Measurements from ENCODE around the gene ZC3H13.

The ZC3H13 gene
- long read RNA-seq, partial matches to known transcripts: 85 of 104 reads
- long read RNA-seq, other reads (novel, unspliced or antisense): 19 of 104 reads

- peak; percentile 89 to 98 for DNase-seq (ENCODE audit: low read depth in 1 of 2, low spot score in 1 of 2)
- H3K27me3 ChIP-seq (ENCODE audit: insufficient read depth, poor library complexity, severe bottlenecking): no peaks in the 10 kb centered on the region
- peak within 1 kb of the TSS; percentile 88 for H3K27ac ChIP-seq (replicated peaks)
- TF ChIP-seq GABPA (IDR thresholded peaks at IDR 0.05; ENCODE audit: low read depth) (peak; percentile 91), CTCF (IDR thresholded peaks at IDR 0.05; ENCODE audit: insufficient read depth, low read length) (no peak), REST (IDR thresholded peaks at IDR 0.05; ENCODE audit: insufficient replicate concordance, low read depth) (peak; percentile 70), POLR2AphosphoS5 (IDR thresholded peaks at IDR 0.05; ENCODE audit: low read depth) (peak; percentile 87), SPI1 (IDR thresholded peaks at IDR 0.05; ENCODE audit: borderline replicate concordance, low read depth) (peak; percentile 55; the same call in 1 of the 2 replicates)
- peak within 1 kb of the TSS; percentile 69 for H3K4me3 ChIP-seq (replicated peaks; ENCODE audit: insufficient read depth, low read length)
Observed at GRCh38 chr13:46052319-46053161, at the start of gene ZC3H13. Gene ZC3H13 (minus strand): TSS chr13:46052746. CDS start chr13:46045507, 7,239 bp downstream.

GRCh38 chr13:46102255-46102605 lies 49.7 kb upstream of the ZC3H13 start:
- no peak overlapping the region for H3K27ac ChIP-seq (replicated peaks)
- no peak overlapping the region for H3K4me3 ChIP-seq (replicated peaks; ENCODE audit: insufficient read depth, low read length)
- no peaks in the 10 kb centered on the region for H3K27me3 ChIP-seq (ENCODE audit: insufficient read depth, poor library complexity, severe bottlenecking)
- DNase-seq (ENCODE audit: low read depth in 1 of 2, low spot score in 1 of 2): no peak
- TF ChIP-seq CTCF (IDR thresholded peaks at IDR 0.05; ENCODE audit: insufficient read depth, low read length) (no peak), SPI1 (IDR thresholded peaks at IDR 0.05; ENCODE audit: borderline replicate concordance, low read depth) (no peak), GABPA (IDR thresholded peaks at IDR 0.05; ENCODE audit: low read depth) (no peak), REST (IDR thresholded peaks at IDR 0.05; ENCODE audit: insufficient replicate concordance, low read depth) (no peak)

- DNase-seq (ENCODE audit: low read depth in 1 of 2, low spot score in 1 of 2): no peak
- Histone ChIP-seq H3K27me3 (ENCODE audit: insufficient read depth, poor library complexity, severe bottlenecking) (no peaks in the 10 kb centered on the region), H3K27ac (replicated peaks) (no peak overlapping the region), H3K4me3 (replicated peaks; ENCODE audit: insufficient read depth, low read length) (no peak overlapping the region)
- no peak for TF ChIP-seq GABPA (IDR thresholded peaks at IDR 0.05; ENCODE audit: low read depth)
- peak; percentile 8; the same call in 1 of the 2 replicates for TF ChIP-seq SPI1 (IDR thresholded peaks at IDR 0.05; ENCODE audit: borderline replicate concordance, low read depth)
Observed at GRCh38 chr13:46101484-46102254, 49.1 kb upstream of the ZC3H13 start.

- TF ChIP-seq CTCF (IDR thresholded peaks at IDR 0.05; ENCODE audit: insufficient read depth, low read length): no peak
- Histone ChIP-seq H3K27ac (replicated peaks) (no peak overlapping the region), H3K27me3 (ENCODE audit: insufficient read depth, poor library complexity, severe bottlenecking) (no peaks in the 10 kb centered on the region), H3K4me3 (replicated peaks; ENCODE audit: insufficient read depth, low read length) (no peak overlapping the region)
- no peak for DNase-seq (ENCODE audit: low read depth in 1 of 2, low spot score in 1 of 2)
Observed at GRCh38 chr13:46101002-46101401, 48.5 kb upstream of the ZC3H13 start.
